Left kidney (tissue), 8 donors: ENCODE results near the gene GRIP1. TPM values are rescaled to one million over a fixed set of nuclear protein-coding genes. Genes with fewer than 3 reads are reported as not detected.
A peak's percentile ranks its signal among the peaks of the same experiment; 100 is the strongest.

Experiments
- DNase-seq: peaks from one replicate; pipeline ENCODE4 v3.0.0-alpha.2; 2013
- long read RNA-seq, 8 donors: transcript quantifications; one replicate each; lab custom pipeline, GENCODE V29; 2026
- polyA plus RNA-seq: library from polyadenylated mRNA; unstranded; fragments of 120-200 nt; gene quantifications from one replicate; pipeline ENCODE4 v1.2.1, GENCODE V29; 2013; ENCODE audit not compliant: insufficient read length

The GRIP1 gene
- 26.9 TPM for polyA plus RNA-seq
- long read RNA-seq, donor 1, partial matches to known transcripts = 8 of 8 reads
- long read RNA-seq, donor 1, other reads (novel, unspliced or antisense) = 0 of 8 reads
- long read RNA-seq, donor 2, partial matches to known transcripts = 14 of 14 reads
- long read RNA-seq, donor 2, other reads (novel, unspliced or antisense) = 0 of 14 reads
- long read RNA-seq, donor 3, partial matches to known transcripts = 0 of 1 reads
- long read RNA-seq, donor 3, other reads (novel, unspliced or antisense) = 0 of 1 reads
- long read RNA-seq, donor 4 = 0 reads
- long read RNA-seq, donor 5 = 0 reads
- long read RNA-seq, donor 6, partial matches to known transcripts = 0 of 2 reads
- long read RNA-seq, donor 6, other reads (novel, unspliced or antisense) = 0 of 2 reads
- long read RNA-seq, donor 7, partial matches to known transcripts = 0 of 1 reads
- long read RNA-seq, donor 7, other reads (novel, unspliced or antisense) = 0 of 1 reads
- long read RNA-seq, donor 8 = 0 reads

GRCh38 chr12:66678338-66679275, at the start of gene GRIP1:
GRIP1 (minus strand) TSS chr12:66679076; CDS start chr12:66678904, 172 bp downstream.
- no peak for DNase-seq

- no peak for DNase-seq
Observed at GRCh38 chr12:66726556-66726955, 47.7 kb upstream of the GRIP1 start.

GRCh38 chr12:66725031-66725430, 46.2 kb upstream of the GRIP1 start:
- DNase-seq = no peak

- DNase-seq = no peak
Observed at GRCh38 chr12:66724616-66725015, 45.7 kb upstream of the GRIP1 start.

- no peak for DNase-seq
Observed at GRCh38 chr12:66724026-66724425, 45.1 kb upstream of the GRIP1 start.

GRCh38 chr12:66719862-66720261, 41.0 kb upstream of the GRIP1 start:
- no peak for DNase-seq

GRCh38 chr12:66717036-66717673, 38.3 kb upstream of the GRIP1 start:
- DNase-seq = no peak

- DNase-seq = no peak
Observed at GRCh38 chr12:66716522-66716921, 37.6 kb upstream of the GRIP1 start.

GRCh38 chr12:66714709-66715108, 35.8 kb upstream of the GRIP1 start:
- DNase-seq = no peak

- DNase-seq = no peak
Observed at GRCh38 chr12:66713984-66714383, 35.1 kb upstream of the GRIP1 start.

- no peak for DNase-seq
Observed at GRCh38 chr12:66709893-66710292, 31.0 kb upstream of the GRIP1 start.

- DNase-seq = no peak
Observed at GRCh38 chr12:66709457-66709773, 30.5 kb upstream of the GRIP1 start.

GRCh38 chr12:66708704-66709456, 30.0 kb upstream of the GRIP1 start:
- DNase-seq = no peak

GRCh38 chr12:66707002-66707697, 28.3 kb upstream of the GRIP1 start:
- DNase-seq = no peak

- DNase-seq = no peak
Observed at GRCh38 chr12:66699738-66700482, 21.0 kb upstream of the GRIP1 start.

GRCh38 chr12:66698558-66698957, 19.7 kb upstream of the GRIP1 start:
- DNase-seq = no peak

- no peak for DNase-seq
Observed at GRCh38 chr12:66697404-66697803, 18.5 kb upstream of the GRIP1 start.

GRCh38 chr12:66694666-66695613, 16.1 kb upstream of the GRIP1 start:
- DNase-seq = no peak

- DNase-seq = peak; percentile 70
Observed at GRCh38 chr12:66693901-66694513, 15.1 kb upstream of the GRIP1 start.
